ENCODE measurements around the gene DYNC1H1. TPM values are rescaled to one million over a fixed set of nuclear protein-coding genes. Genes with fewer than 3 reads are reported as not detected.

Gene DYNC1H1
- total RNA-seq, 1 experiment from 2014 or later: 438 TPM

DNA sequence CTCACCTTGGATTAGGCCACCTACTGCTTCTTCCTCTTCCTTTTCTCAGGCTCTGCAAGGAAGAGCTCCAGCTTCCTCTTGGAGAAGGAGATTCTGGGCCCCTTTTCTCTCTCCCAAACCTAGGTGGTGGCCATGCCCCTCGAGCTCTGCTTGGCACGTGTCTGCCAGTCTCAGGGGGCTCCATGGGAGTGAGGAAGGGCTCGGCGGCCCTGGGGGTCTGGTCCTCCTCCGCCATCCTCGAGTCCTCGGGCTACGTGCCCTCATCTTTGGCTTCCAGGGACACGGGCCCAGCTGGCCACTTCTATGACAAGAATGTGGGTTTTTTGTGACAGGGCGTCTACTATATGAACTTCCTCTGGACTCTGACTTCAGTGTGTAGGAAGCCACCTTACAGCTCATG lies 88.1 kb downstream of the DYNC1H1 start (continued):
- TF ChIP-seq, protein P1, sequence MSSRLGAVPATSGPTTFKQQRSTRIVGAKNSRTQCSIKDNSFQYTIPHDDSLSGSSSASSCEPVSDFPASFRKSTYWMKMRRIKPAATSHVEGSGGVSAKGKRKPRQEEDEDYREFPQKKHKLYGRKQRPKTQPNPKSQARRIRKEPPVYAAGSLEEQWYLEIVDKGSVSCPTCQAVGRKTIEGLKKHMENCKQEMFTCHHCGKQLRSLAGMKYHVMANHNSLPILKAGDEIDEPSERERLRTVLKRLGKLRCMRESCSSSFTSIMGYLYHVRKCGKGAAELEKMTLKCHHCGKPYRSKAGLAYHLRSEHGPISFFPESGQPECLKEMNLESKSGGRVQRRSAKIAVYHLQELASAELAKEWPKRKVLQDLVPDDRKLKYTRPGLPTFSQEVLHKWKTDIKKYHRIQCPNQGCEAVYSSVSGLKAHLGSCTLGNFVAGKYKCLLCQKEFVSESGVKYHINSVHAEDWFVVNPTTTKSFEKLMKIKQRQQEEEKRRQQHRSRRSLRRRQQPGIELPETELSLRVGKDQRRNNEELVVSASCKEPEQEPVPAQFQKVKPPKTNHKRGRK (CRISPR knock-in tag; IDR thresholded peaks at IDR 0.05; ENCODE audit: borderline replicate concordance): no peak
- TF ChIP-seq GRHL2 (CRISPR knock-in tag; IDR thresholded peaks at IDR 0.05; ENCODE audit: insufficient replicate concordance, severe bottlenecking): no peak
- no peak for TF ChIP-seq CBFB (CRISPR knock-in tag; IDR thresholded peaks at IDR 0.05; ENCODE audit: low read depth)
- no peak for TF ChIP-seq MAX (CRISPR knock-in tag; IDR thresholded peaks at IDR 0.05)
- TF ChIP-seq CREB1 (CRISPR knock-in tag; IDR thresholded peaks at IDR 0.05): no peak
- no peak for TF ChIP-seq SMAD4 (CRISPR knock-in tag; IDR thresholded peaks at IDR 0.05)
- TF ChIP-seq ZNF138 (CRISPR knock-in tag; conservative IDR thresholded peaks at IDR 0.05): no peak
- TF ChIP-seq IRF1 (CRISPR knock-in tag; IDR thresholded peaks at IDR 0.05): no peak
- no peak for TF ChIP-seq TEAD1 (CRISPR knock-in tag; IDR thresholded peaks at IDR 0.05)
- no peak for TF ChIP-seq ELF4 (CRISPR knock-in tag; IDR thresholded peaks at IDR 0.05; ENCODE audit: low read depth)

GRCh38 chr14:102055181-102055901 lies 91.0 kb downstream of the DYNC1H1 start:
- CTCF ChIA-PET: interaction anchor here (0.9 to 1.3 kb wide), 2 partner anchors 9 to 34 kb away, joined by 3 to 8 read pairs; no protein-coding TSS in a partner anchor
- H3K9me3 Mint-ChIP-seq: no peaks in the 10 kb centered on the region
- ATAC-seq (peak; percentile 65), DNase-seq (ENCODE audit: low spot score) (peak; percentile 57)
- peaks cover 21% of the 10 kb centered on the region for H3K36me3 Mint-ChIP-seq
- H3K4me3 Mint-ChIP-seq: no peak overlapping the region
- H3K27me3 Mint-ChIP-seq (ENCODE audit: low read depth): no peaks in the 10 kb centered on the region
- peaks cover 38% of the 10 kb centered on the region for H3K4me1 Mint-ChIP-seq
- H3K27ac Mint-ChIP-seq: peak overlapping the region; percentile 83
- POLR2A ChIA-PET: interaction anchor here (0.7 kb wide), 1 partner anchor 327 kb away, joined by 3 read pairs; no protein-coding TSS in a partner anchor
- no peak for TF ChIP-seq E2F5 (CRISPR knock-in tag; IDR thresholded peaks at IDR 0.05)
- no peak for TF ChIP-seq ZNF416 (CRISPR knock-in tag; IDR thresholded peaks at IDR 0.05)
- TF ChIP-seq ZBTB43 (CRISPR knock-in tag; IDR thresholded peaks at IDR 0.05): no peak
- TF ChIP-seq, protein P2, sequence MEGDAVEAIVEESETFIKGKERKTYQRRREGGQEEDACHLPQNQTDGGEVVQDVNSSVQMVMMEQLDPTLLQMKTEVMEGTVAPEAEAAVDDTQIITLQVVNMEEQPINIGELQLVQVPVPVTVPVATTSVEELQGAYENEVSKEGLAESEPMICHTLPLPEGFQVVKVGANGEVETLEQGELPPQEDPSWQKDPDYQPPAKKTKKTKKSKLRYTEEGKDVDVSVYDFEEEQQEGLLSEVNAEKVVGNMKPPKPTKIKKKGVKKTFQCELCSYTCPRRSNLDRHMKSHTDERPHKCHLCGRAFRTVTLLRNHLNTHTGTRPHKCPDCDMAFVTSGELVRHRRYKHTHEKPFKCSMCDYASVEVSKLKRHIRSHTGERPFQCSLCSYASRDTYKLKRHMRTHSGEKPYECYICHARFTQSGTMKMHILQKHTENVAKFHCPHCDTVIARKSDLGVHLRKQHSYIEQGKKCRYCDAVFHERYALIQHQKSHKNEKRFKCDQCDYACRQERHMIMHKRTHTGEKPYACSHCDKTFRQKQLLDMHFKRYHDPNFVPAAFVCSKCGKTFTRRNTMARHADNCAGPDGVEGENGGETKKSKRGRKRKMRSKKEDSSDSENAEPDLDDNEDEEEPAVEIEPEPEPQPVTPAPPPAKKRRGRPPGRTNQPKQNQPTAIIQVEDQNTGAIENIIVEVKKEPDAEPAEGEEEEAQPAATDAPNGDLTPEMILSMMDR (IDR thresholded peaks at IDR 0.05): no peak
- no peak for TF ChIP-seq SMAD3 (CRISPR knock-in tag; IDR thresholded peaks at IDR 0.05; ENCODE audit: borderline replicate concordance)
- TF ChIP-seq JAZF1 (CRISPR knock-in tag; IDR thresholded peaks at IDR 0.05): no peak
- no peak for TF ChIP-seq PRRX2 (CRISPR knock-in tag; IDR thresholded peaks at IDR 0.05)
- no peak for TF ChIP-seq ATF3 (CRISPR knock-in tag; conservative IDR thresholded peaks at IDR 0.05)
- no peak for TF ChIP-seq E2F4 (CRISPR knock-in tag; IDR thresholded peaks at IDR 0.05; ENCODE audit: borderline replicate concordance, low read depth)
- no peak for TF ChIP-seq ETV6 (CRISPR knock-in tag; IDR thresholded peaks at IDR 0.05)
- TF ChIP-seq, protein P3, sequence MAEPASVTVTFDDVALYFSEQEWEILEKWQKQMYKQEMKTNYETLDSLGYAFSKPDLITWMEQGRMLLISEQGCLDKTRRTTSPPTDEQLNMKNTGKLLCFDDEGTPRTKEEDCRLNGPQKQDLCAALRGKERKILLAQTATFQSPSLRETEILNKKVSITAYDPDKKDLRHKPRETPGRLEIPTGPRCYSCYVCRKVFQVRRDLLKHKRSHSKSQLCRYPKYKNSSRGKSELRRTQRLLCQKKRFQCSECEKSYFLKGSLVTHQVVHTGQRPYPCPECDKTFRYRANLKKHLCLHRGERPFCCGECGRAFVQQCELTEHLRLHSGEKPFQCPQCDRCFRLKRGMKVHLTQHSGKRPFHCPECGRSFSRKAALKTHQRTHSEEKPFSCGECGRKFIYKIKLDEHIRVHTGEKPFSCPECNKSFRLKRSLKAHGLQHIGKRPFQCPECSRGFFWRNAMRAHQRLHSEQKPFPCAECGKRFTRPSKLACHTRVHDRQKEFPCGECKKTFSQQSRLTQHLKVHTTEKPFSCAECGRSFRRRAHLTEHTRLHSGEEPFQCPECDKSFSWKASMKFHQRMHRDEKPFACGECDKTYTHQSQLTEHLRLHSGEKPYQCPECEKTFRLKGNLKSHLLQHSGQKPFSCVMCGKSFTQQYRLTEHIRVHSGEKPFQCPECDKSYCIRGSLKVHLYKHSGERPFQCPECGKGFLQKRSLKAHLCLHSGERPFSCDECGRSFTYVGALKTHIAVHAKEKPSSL (CRISPR knock-in tag; conservative IDR thresholded peaks at IDR 0.05): no peak
- TF ChIP-seq, protein P4, sequence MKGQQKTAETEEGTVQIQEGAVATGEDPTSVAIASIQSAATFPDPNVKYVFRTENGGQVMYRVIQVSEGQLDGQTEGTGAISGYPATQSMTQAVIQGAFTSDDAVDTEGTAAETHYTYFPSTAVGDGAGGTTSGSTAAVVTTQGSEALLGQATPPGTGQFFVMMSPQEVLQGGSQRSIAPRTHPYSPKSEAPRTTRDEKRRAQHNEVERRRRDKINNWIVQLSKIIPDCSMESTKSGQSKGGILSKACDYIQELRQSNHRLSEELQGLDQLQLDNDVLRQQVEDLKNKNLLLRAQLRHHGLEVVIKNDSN (CRISPR knock-in tag; IDR thresholded peaks at IDR 0.05): no peak
